IMR-90 (cell line): ENCODE data around the gene RPL31. TPM values are rescaled to one million over a fixed set of nuclear protein-coding genes. Genes with fewer than 3 reads are reported as not detected.

ENCODE experiments used
- ATAC-seq: fragments of 200-7000 bp; cut with Tn5 transposase; 2 replicates; pipeline ENCODE4 v1.9.1; 2020; ENCODE audit warnings: low read depth, mild to moderate bottlenecking, moderate library complexity
- BruUV-seq: library from RNA; stranded (reverse); fragments of 400-500 nt; replicated peaks from 2 replicates; lab custom pipeline; 2021; lab: Mats Ljungman, UMichigan
- CTCF ChIA-PET: fragments of 300-600 bp; formaldehyde crosslinking; extraction: SDS; loops from one replicate; lab custom pipeline; 2021; ENCODE audit warnings: antibody characterized with exemption; lab: Yijun Ruan, JAX
- POLR2A ChIA-PET: fragments of 300-600 bp; sonication (Branson Sonifier 250); formaldehyde crosslinking; loops from one replicate; lab custom pipeline; 2022; ENCODE audit warnings: antibody characterized with exemption; ENCODE audit not compliant: unreplicated experiment; lab: Charles Lee
- DNase-seq: peaks from one replicate; pipeline ENCODE4 v3.0.0; 2013
- H2AFZ ChIP-seq: replicated peaks from 2 replicates; pipeline ENCODE3; 2013; ENCODE audit warnings: low read length, mild to moderate bottlenecking; ENCODE audit not compliant: poor library complexity
- H2AK5ac ChIP-seq: 2 replicates; pipeline ENCODE4 v1.6.1; 2013; ENCODE audit warnings: low read depth, low read length, inconsistent platforms
- H2AK9ac ChIP-seq: replicated peaks from 2 replicates; pipeline ENCODE3; 2013; ENCODE audit warnings: mild to moderate bottlenecking, low read depth, low read length, moderate library complexity; ENCODE audit not compliant: poor library complexity
- H2BK120ac ChIP-seq: 2 replicates; pipeline ENCODE4 v1.6.1; 2013; ENCODE audit warnings: low read depth, low read length, inconsistent platforms
- H2BK15ac ChIP-seq: 3 replicates; pipeline ENCODE4 v1.6.1; 2013; ENCODE audit warnings: low read depth, low read length, inconsistent platforms
- H2BK20ac ChIP-seq: 2 replicates; pipeline ENCODE4 v1.6.1; 2013; ENCODE audit warnings: low read depth, mild to moderate bottlenecking, inconsistent platforms, low read length, moderate library complexity
- H2BK5ac ChIP-seq: 2 replicates; pipeline ENCODE4 v1.6.1; 2013; ENCODE audit warnings: mild to moderate bottlenecking, low read depth, low read length, inconsistent platforms; ENCODE audit not compliant: poor library complexity, severe bottlenecking
- H3K14ac ChIP-seq: replicated peaks from 2 replicates; pipeline ENCODE4 v1.6.1; 2013; ENCODE audit warnings: low read depth, low read length, inconsistent platforms
- H3K18ac ChIP-seq: 2 replicates; pipeline ENCODE4 v1.6.1; 2013; ENCODE audit warnings: low read depth, low read length, control low read depth
- H3K23ac ChIP-seq: 2 replicates; pipeline ENCODE4 v1.6.1; 2013; ENCODE audit warnings: low read depth, low read length, inconsistent platforms
- H3K27ac ChIP-seq: 2 replicates; pipeline ENCODE4 v1.5.1; 2013; ENCODE audit warnings: mild to moderate bottlenecking, control low read depth, low read length; ENCODE audit not compliant: insufficient read depth
- H3K27me3 ChIP-seq: 2 replicates; pipeline ENCODE4 v1.6.1; 2013; ENCODE audit warnings: low read length; ENCODE audit not compliant: control insufficient read depth, insufficient read depth
- H3K36me3 ChIP-seq: 2 replicates; pipeline ENCODE4 v1.6.1; 2013; ENCODE audit warnings: low read length, mixed read lengths; ENCODE audit not compliant: control insufficient read depth, insufficient read depth
- H3K4ac ChIP-seq: 2 replicates; pipeline ENCODE4 v1.6.1; 2013; ENCODE audit warnings: low read depth, low read length, inconsistent platforms
- H3K4me1 ChIP-seq: 2 replicates; pipeline ENCODE4 v1.6.1; 2013; ENCODE audit warnings: low read length, mixed read lengths; ENCODE audit not compliant: control insufficient read depth, insufficient read depth
- H3K4me2 ChIP-seq: 2 replicates; pipeline ENCODE4 v1.6.1; 2013; ENCODE audit warnings: low read depth, mild to moderate bottlenecking, control low read depth, low read length, moderate library complexity
- H3K4me3 ChIP-seq: 2 replicates; pipeline ENCODE4 v1.5.1; 2013; ENCODE audit warnings: low read depth, mild to moderate bottlenecking, control low read depth, low read length, moderate library complexity; ENCODE audit not compliant: insufficient read depth
- H3K56ac ChIP-seq: 2 replicates; pipeline ENCODE4 v1.6.1; 2013; ENCODE audit warnings: low read length, inconsistent platforms; ENCODE audit not compliant: insufficient read depth; ENCODE audit errors: extremely low read depth
- H3K79me1 ChIP-seq, 2 experiments: 2 replicates each; pipeline ENCODE4 v1.6.1; 2013; ENCODE audit warnings: low read length in 2 of 2, inconsistent platforms in 1 of 2, low read depth in 1 of 2
- H3K9ac ChIP-seq: 2 replicates; pipeline ENCODE4 v1.6.1; 2013; ENCODE audit warnings: low read depth, low read length, control low read depth
- H3K9me1 ChIP-seq: 2 replicates; pipeline ENCODE4 v1.6.1; 2013; ENCODE audit warnings: low read length, inconsistent platforms; ENCODE audit not compliant: insufficient read depth
- H3K9me3 ChIP-seq: 2 replicates; pipeline ENCODE4 v1.6.1; 2013; ENCODE audit warnings: low read length; ENCODE audit not compliant: control insufficient read depth, insufficient read depth
- H4K20me1 ChIP-seq: 2 replicates; pipeline ENCODE4 v1.6.1; 2013; ENCODE audit warnings: low read length, inconsistent platforms; ENCODE audit not compliant: insufficient read depth
- H4K5ac ChIP-seq: 2 replicates; pipeline ENCODE4 v1.6.1; 2013; ENCODE audit warnings: mild to moderate bottlenecking, low read depth, low read length, control low read depth
- H4K8ac ChIP-seq, 2 experiments: 2 replicates each; pipeline ENCODE4 v1.6.1; 2013; ENCODE audit warnings: low read depth in 2 of 2, low read length in 2 of 2, control low read depth in 1 of 2, inconsistent platforms in 1 of 2
- H4K91ac ChIP-seq: 2 replicates; pipeline ENCODE4 v1.6.1; 2013; ENCODE audit warnings: low read depth, low read length, inconsistent platforms; ENCODE audit not compliant: insufficient read depth
- MAZ ChIP-seq: IDR thresholded peaks from 2 replicates; pipeline ENCODE4 v1.6.1; 2012; ENCODE audit warnings: low read depth, mild to moderate bottlenecking, low read length, improper control_type of control experiment, moderate library complexity, borderline replicate concordance
- MXI1 ChIP-seq: IDR thresholded peaks from 2 replicates; pipeline ENCODE4 v1.6.1; 2012; ENCODE audit warnings: low read depth, mild to moderate bottlenecking, low read length, moderate library complexity, borderline replicate concordance
- POLR2A ChIP-seq: IDR thresholded peaks from 2 replicates; pipeline ENCODE4 v1.6.1; 2012; ENCODE audit warnings: mild to moderate bottlenecking, low read depth, low read length
- RAD21 ChIP-seq: IDR thresholded peaks from 2 replicates; pipeline ENCODE4 v1.6.1; 2012; ENCODE audit warnings: low read length, improper control_type of control experiment
- WGBS, 2 experiments: methylation state at CpG; one replicate each; pipeline versions ENCODE4 v1.1.5 to v1.1.7; 2013; ENCODE audit warnings: missing lambda C conversion rate in 2 of 2; ENCODE audit not compliant: insufficient read length in 1 of 2; ENCODE audit errors: extremely low coverage in 2 of 2; 5-methylcytosine and 5-hydroxymethylcytosine counted together
- dilution Hi-C: fragments of 300-500 bp; cut with HindIII; formaldehyde crosslinking; loops from one replicate; pipeline ENCODE4 v1.14.3; 2018; ENCODE audit warnings: low sequenced_read_pairs; ENCODE audit not compliant: unreplicated experiment
- in situ Hi-C: fragments of 300-500 bp; cut with MboI; formaldehyde crosslinking; loops from 3 replicates; pipeline ENCODE4 v1.14.3; 2019; ENCODE audit warnings: low sequenced_read_pairs, inconsistent platforms, mixed read lengths
- intact Hi-C: fragments of 100-400 bp; cut with micrococcal nuclease; formaldehyde crosslinking; loops from 2 replicates; pipeline ENCODE4 v1.10.0; 2022
- polyA plus RNA-seq, 3 experiments: library from polyadenylated mRNA; depleted of rRNA; stranded (reverse); fragments of >200 nt; gene quantifications; 2 replicates each; pipeline ENCODE4 v1.2.3, GENCODE V29; 2012; ENCODE audit warnings: low replicate concordance in 1 of 3
- total RNA-seq: library from RNA; depleted of rRNA; stranded (reverse); fragments of >200 nt; gene quantifications from 2 replicates; pipeline ENCODE4 v1.2.3, GENCODE V29; 2012

The RPL31 gene
- total and polyA plus RNA-seq, 2 of the 4 experiments (the other 2 are of a cell fraction) = 358 to 2,908 TPM

DNA sequence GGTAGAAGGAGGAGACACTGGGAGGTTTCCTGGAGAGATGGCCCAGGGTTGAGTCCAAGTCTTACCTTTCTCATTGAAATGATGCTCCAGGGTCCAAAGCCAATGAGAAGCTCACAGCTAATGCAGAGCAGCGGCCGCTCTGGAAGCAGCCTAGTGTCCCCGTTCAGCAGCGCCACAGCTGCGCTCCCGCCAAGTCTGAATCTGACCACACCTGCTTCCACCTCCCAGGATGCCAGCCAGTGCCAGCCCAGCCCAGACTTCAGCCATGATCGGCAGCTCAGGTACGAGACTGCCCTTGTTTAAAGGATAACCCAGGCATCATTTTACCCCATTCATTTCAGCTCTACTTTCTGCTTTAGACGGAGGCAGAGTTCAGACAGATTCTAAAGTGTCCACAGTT is 11.9 kb upstream of the RPL31 start:
- no peaks in the 10 kb centered on the region for H3K4me1 ChIP-seq
- no peak for ATAC-seq
- no peak overlapping the region for H3K14ac ChIP-seq

More for the DNA sequence above, 11.9 kb upstream of the RPL31 start:
- Histone ChIP-seq H2BK15ac (no peak overlapping the region), H3K79me1 (no peaks in the 10 kb centered on the region), H3K56ac (no peak overlapping the region), H3K36me3 (peaks cover 8% of the 10 kb centered on the region), H2BK120ac (no peak overlapping the region), H4K5ac (no peak overlapping the region), H3K9ac (no peak overlapping the region), H3K23ac (no peak overlapping the region), H2AK5ac (no peak overlapping the region), H3K27ac (no peak overlapping the region), H4K91ac (no peak overlapping the region), H3K4ac (no peak overlapping the region), H3K9me1 (no peaks in the 10 kb centered on the region), H2AK9ac (no peak overlapping the region), H4K20me1 (no peaks in the 10 kb centered on the region), H2BK20ac (no peak overlapping the region), H4K8ac (no peak overlapping the region), H3K9me3 (no peaks in the 10 kb centered on the region), H3K4me3 (no peak overlapping the region), H3K4me2 (no peak overlapping the region), H2BK5ac (no peak overlapping the region), H3K18ac (no peak overlapping the region), H3K27me3 (no peaks in the 10 kb centered on the region), H2AFZ (no peak overlapping the region)
- no peak for TF ChIP-seq RAD21
- TF ChIP-seq MXI1 = no peak
- TF ChIP-seq MAZ = no peak
- TF ChIP-seq POLR2A = no peak
- in situ Hi-C loops (loop anchor here (5.0 kb wide), 2 partner anchors 258 to 383 kb away; no protein-coding TSS in a partner anchor), intact Hi-C loops (no loop called here), dilution Hi-C loops (no loop called here)
- DNase-seq = no peak
- CTCF ChIA-PET = no interaction called here
- no TSS peak for BruUV-seq
- 92% methylated on average over 7 of the region's 9 CpGs; no CpG with 5 or more reads in 1 of the 2 experiments for WGBS, 2 experiments
- POLR2A ChIA-PET = interaction anchor here (0.5 to 0.6 kb wide), 2 partner anchors 157 to 255 kb away, joined by 3 read pairs; no protein-coding TSS in a partner anchor
